ENCODE measurements around the gene RABAC1. TPM values are rescaled to one million over a fixed set of nuclear protein-coding genes. Genes with fewer than 3 reads are reported as not detected.

The RABAC1 gene
- total and polyA plus RNA-seq, 2 donors from 2014 or later, result 146 to 333 TPM

DNA sequence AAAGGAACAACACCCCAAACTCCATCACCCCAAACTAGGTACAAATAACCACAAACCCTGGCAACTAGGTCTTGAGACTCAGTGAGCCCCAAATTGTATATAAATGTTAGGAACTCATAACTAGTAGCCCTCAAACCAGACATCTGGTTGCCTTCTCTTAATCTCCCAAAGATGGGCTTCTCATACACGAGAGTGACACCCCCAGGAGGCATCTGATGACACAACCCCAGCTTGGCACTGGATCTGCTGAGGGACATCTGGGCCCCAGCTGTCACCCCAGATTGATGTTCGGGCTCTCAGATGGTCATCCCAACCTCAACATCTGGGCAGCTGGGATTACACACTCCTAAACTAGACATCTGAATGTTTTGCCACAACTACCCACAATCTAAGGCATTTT is 14.8 kb downstream of the RABAC1 start:
- no peaks in the 10 kb centered on the region for H3K9me3 ChIP-seq (ENCODE audit: control insufficient read depth in 2 of 3, insufficient read depth in 1 of 3, low read length in 3 of 3)
- H3K9ac ChIP-seq (ENCODE audit: low read length in 3 of 3), result no peak overlapping the region
- no peaks in the 10 kb centered on the region for H3K27me3 ChIP-seq (ENCODE audit: control insufficient read depth, insufficient read depth, low read length)
- no peaks in the 10 kb centered on the region for H3K36me3 ChIP-seq (ENCODE audit: control insufficient read depth in 2 of 3, insufficient read depth in 3 of 3, low read length in 3 of 3)
- intact Hi-C loops (cut with DNase I), result no loop called here
- FAIRE-seq (no peak), DNase-seq (no peak)
- H3K4me3 ChIP-seq (ENCODE audit: low read length in 3 of 3), result no peak overlapping the region
- TF ChIP-seq, protein P1, sequence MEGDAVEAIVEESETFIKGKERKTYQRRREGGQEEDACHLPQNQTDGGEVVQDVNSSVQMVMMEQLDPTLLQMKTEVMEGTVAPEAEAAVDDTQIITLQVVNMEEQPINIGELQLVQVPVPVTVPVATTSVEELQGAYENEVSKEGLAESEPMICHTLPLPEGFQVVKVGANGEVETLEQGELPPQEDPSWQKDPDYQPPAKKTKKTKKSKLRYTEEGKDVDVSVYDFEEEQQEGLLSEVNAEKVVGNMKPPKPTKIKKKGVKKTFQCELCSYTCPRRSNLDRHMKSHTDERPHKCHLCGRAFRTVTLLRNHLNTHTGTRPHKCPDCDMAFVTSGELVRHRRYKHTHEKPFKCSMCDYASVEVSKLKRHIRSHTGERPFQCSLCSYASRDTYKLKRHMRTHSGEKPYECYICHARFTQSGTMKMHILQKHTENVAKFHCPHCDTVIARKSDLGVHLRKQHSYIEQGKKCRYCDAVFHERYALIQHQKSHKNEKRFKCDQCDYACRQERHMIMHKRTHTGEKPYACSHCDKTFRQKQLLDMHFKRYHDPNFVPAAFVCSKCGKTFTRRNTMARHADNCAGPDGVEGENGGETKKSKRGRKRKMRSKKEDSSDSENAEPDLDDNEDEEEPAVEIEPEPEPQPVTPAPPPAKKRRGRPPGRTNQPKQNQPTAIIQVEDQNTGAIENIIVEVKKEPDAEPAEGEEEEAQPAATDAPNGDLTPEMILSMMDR (IDR thresholded peaks at IDR 0.05; ENCODE audit: borderline replicate concordance, extremely low read depth, insufficient read depth), result no peak
- no peaks in the 10 kb centered on the region for H3K4me1 ChIP-seq (ENCODE audit: control insufficient read depth in 2 of 3, insufficient read depth in 2 of 3, low read depth in 1 of 3, low read length in 3 of 3)
- no peak overlapping the region for H3K27ac ChIP-seq (ENCODE audit: low read depth in 2 of 2, low read length in 2 of 2)

DNA sequence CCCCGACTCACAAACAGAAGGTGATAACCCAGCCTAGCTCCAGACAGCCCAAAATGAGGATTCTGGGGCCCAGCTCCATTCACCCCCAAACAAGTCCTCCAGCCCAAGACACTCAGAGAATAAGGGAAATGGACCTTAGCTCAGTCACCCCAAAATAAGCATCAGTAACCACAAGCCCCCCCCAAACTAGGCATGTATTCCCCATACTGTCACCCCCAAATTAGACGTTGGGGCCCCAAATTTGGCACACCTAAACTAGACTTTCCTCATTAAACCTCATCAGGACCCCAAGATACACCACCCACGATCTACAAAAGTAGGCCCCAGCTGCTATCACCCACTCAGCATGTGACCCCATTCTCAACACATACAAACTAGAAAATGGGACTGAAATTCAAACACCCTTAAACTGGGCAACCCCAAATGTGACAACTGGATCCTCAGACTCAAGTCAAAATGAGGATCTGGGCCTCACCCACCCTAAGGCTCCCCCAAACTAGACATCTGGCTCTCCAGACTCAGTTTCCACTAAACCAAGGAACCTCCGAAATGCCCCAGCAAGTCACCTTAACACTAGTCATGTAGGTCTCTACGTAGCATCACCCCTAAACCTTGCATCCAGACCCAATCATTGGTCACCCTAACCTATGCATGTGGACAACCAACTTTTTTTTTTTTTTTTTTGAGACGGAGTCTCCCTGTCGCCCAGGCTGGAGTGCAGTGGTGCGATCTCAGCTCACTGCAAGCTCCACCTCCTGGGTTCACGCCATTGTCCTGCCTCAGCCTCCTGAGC is 17.5 kb downstream of the RABAC1 start:
- intact Hi-C loops (cut with DNase I), result no loop called here
- Histone ChIP-seq H3K27me3 (ENCODE audit: control insufficient read depth, insufficient read depth, low read length) (peaks cover 4% of the 10 kb centered on the region), H3K4me3 (ENCODE audit: low read length in 3 of 3) (no peak overlapping the region), H3K27ac (ENCODE audit: low read depth in 2 of 2, low read length in 2 of 2) (no peak overlapping the region), H3K36me3 (ENCODE audit: control insufficient read depth in 2 of 3, insufficient read depth in 3 of 3, low read length in 3 of 3) (no peaks in the 10 kb centered on the region), H3K9me3 (ENCODE audit: control insufficient read depth in 2 of 3, insufficient read depth in 1 of 3, low read length in 3 of 3) (no peaks in the 10 kb centered on the region), H3K4me1 (ENCODE audit: control insufficient read depth in 2 of 3, insufficient read depth in 2 of 3, low read depth in 1 of 3, low read length in 3 of 3) (no peaks in the 10 kb centered on the region), H3K9ac (ENCODE audit: low read length in 3 of 3) (no peak overlapping the region)
- TF ChIP-seq, protein P1 (IDR thresholded peaks at IDR 0.05; ENCODE audit: borderline replicate concordance, extremely low read depth, insufficient read depth), result no peak
- FAIRE-seq (no peak), DNase-seq (no peak)

DNA sequence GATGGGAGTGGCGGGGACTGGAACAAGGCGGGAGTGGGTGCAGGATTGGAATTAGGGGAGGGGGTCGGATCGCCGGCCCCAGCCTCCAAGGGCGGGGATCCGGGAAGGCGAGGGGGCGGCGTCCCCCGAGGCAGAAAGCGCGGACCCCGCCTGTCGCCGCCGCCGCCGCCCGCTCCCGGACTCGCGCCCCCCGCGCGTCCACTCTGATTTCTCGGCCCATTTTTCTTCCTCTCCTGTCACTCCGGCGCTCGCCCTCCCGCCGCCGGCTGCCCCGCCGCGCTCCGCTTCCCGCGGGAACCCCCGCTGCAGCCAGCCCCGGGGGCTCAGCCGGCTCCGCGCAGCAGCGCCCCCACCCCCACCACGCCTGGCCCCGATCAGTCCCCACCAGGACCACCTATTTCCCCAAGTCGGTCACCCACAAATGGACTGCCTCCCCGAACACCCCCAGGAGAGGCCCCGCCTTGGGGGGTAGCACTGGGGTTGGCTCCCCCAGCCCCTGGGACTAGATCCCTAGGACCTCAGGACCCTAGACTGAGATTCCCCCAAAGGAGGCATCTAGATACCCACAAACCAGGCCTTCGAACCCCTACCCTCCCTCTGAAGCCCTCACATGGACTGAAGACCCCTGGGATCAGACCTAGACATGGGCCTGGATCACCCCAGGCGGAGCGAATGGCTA is 18.3 kb downstream of the RABAC1 start:
- no peak overlapping the region for H3K27ac ChIP-seq (ENCODE audit: low read depth in 2 of 2, low read length in 2 of 2)
- no peak overlapping the region for H3K4me3 ChIP-seq (ENCODE audit: low read length in 3 of 3)
- intact Hi-C loops (cut with DNase I), result no loop called here
- H3K36me3 ChIP-seq (ENCODE audit: control insufficient read depth in 2 of 3, insufficient read depth in 3 of 3, low read length in 3 of 3), result no peaks in the 10 kb centered on the region
- peaks cover 11% of the 10 kb centered on the region for H3K27me3 ChIP-seq (ENCODE audit: control insufficient read depth, insufficient read depth, low read length)
- FAIRE-seq (no peak), DNase-seq (peak in 3 of 5 donors; percentile 35 to 69 (median 60))
- H3K9ac ChIP-seq (ENCODE audit: low read length in 3 of 3), result no peak overlapping the region
- TF ChIP-seq, protein P1 (IDR thresholded peaks at IDR 0.05; ENCODE audit: borderline replicate concordance, extremely low read depth, insufficient read depth), result no peak
- H3K9me3 ChIP-seq (ENCODE audit: control insufficient read depth in 2 of 3, insufficient read depth in 1 of 3, low read length in 3 of 3), result no peaks in the 10 kb centered on the region
- H3K4me1 ChIP-seq (ENCODE audit: control insufficient read depth in 2 of 3, insufficient read depth in 2 of 3, low read depth in 1 of 3, low read length in 3 of 3), result no peaks in the 10 kb centered on the region

Measured in kidney (tissue), 14 donors.